LNCaP clone FGC (cell line): ENCODE data around the gene WNT9A.

Experiments used
- DNase-seq: peaks from one replicate; pipeline ENCODE4 v3.0.0-alpha.2; 2011; ENCODE audit warnings: low read depth
- H3K4me3 ChIP-seq: 2 replicates; pipeline ENCODE4 v1.5.1; 2011; ENCODE audit warnings: mild to moderate bottlenecking, low read depth, low read length, control low read depth
- TF ChIP-seq, protein P1 (sequence below): IDR thresholded peaks from 2 replicates; pipeline ENCODE4 v1.5.1; 2012; ENCODE audit warnings: mild to moderate bottlenecking; ENCODE audit not compliant: control insufficient read depth, insufficient read depth; ENCODE audit errors: extremely low read depth

The WNT9A gene

DNA sequence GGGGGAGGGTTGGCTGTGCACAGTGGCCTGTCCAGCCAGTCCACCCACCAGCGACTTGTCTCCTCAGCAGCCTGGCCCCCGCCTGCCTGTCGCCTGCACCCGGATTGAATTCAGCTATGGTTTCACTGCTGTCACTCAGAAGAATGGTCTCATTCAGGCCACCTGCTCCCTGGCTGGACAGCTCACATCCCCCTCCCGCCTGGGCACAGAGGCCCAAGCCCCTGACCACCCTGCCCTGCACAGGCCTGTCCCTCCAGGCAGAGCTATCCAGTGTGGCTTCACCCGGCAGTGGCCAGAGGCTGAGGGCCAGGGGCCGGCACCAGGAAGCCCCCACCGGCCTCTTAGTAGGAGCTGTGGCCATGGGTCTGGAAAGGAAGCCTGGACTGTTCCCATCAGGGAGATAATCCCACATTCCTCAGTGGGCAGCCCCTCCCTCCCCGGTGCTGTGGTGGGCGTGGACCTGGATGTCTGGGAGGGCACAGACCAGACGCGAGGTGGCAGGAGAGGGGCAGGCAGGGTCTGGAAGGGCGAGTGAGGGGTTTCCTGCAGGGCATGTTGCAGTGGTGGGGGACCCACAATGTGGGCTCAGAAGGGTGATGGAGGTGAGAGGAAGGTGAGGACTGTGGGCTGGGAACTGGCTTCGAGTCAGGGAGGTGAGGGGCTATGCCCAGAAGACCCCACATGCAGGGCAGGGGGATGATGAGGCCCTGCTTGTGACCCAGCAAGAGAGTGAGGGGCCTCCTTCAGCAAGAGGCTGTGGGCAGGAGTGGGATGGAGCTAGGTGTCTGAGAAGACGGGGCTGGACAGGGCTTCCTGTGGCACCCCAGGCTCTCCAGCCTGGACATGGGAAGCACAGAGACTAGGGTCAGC, 30.4 kb downstream of the WNT9A start:
- no peak overlapping the region for H3K4me3 ChIP-seq
- TF ChIP-seq, protein P1, sequence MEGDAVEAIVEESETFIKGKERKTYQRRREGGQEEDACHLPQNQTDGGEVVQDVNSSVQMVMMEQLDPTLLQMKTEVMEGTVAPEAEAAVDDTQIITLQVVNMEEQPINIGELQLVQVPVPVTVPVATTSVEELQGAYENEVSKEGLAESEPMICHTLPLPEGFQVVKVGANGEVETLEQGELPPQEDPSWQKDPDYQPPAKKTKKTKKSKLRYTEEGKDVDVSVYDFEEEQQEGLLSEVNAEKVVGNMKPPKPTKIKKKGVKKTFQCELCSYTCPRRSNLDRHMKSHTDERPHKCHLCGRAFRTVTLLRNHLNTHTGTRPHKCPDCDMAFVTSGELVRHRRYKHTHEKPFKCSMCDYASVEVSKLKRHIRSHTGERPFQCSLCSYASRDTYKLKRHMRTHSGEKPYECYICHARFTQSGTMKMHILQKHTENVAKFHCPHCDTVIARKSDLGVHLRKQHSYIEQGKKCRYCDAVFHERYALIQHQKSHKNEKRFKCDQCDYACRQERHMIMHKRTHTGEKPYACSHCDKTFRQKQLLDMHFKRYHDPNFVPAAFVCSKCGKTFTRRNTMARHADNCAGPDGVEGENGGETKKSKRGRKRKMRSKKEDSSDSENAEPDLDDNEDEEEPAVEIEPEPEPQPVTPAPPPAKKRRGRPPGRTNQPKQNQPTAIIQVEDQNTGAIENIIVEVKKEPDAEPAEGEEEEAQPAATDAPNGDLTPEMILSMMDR = no peak
- no peak for DNase-seq

DNA sequence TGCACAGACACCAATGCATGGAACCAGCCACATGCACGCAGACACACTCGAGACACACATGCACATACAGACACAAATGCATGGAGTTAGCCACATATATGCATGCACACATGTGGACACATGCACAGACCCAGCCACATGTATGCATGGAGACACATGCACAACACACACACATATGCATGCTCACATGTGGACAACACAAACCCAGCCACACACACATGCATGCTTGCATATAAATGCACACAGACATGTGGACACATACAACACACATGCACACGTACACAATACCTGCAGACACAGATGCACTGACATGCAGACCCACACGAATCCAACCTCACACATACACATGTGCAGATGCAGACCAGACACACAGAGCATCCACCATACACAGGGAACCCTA, 31.1 kb downstream of the WNT9A start:
- DNase-seq = no peak
- TF ChIP-seq, protein P1 = no peak

DNA sequence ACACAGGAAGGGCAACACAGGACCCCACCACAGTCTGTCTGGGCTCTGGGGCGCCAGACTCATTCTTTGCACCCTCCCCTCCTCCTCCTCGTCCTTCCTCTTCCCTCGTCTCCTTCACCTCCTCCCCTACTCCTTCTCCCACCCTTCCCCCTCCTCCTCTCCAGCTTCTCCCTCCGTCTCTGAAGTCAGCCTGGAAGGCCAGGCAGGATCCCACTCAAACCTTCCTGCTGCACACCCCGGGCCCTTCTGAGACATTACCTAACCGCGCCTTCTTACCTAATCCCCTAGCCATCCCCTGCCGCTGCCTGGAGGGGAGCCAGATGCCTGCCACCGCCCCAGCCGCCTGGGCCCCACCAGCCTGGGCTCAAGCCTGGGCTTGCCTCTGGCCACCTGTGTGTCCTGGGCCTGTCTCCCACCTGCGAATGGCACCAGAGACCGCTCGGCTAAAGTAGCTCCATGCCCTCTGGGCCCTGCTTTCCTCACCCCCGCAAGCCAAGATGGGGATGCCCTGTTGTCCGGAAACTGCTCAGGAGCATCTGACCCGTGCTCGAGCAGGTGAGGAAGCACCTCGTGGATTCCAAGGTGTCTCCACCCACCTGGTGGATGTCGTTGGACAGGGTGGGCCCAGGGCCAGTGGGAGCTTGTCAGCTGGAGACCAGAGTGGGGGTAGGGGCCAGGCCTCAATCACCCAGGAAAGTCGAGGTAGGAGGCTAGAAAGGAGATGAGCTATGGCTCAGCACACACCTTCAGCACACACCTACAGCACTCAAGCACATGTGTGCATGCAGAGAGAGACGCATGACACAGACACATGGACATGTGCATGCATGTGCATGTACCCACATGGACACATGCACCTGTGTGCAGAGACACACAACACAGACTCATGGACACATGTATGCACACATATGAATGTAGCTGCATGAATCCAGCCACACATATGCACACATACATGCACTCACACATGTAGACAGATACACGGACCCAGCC, 31.9 kb downstream of the WNT9A start:
- TF ChIP-seq, protein P1 = no peak
- no peak overlapping the region for H3K4me3 ChIP-seq
- DNase-seq = no peak

More for the DNA sequence above, 31.1 kb downstream of the WNT9A start:
- H3K4me3 ChIP-seq = no peak overlapping the region

GRCh38 chr1:227914801-227915563, 32.8 kb downstream of the WNT9A start:
- TF ChIP-seq, protein P1 = no peak
- DNase-seq = no peak
- no peak overlapping the region for H3K4me3 ChIP-seq

GRCh38 chr1:227913764-227914721, 33.7 kb downstream of the WNT9A start:
- TF ChIP-seq, protein P1 = no peak
- H3K4me3 ChIP-seq = no peak overlapping the region
- DNase-seq = no peak
